IPS DF 19.7 (cell line): Measurements from ENCODE around the gene UTP25.

Experiments used
- DNase-seq: peaks from one replicate; pipeline ENCODE4 v3.0.0-alpha.2; 2013; ENCODE audit warnings: low read depth, low spot score

UTP25 gene

GRCh38 chr1:209805875-209806760 lies 21.7 kb upstream of the UTP25 start, which contains the start of gene IRF6:
IRF6 (minus strand) TSS chr1:209806142; CDS start chr1:209801413, 4,729 bp downstream.
- DNase-seq: peak; percentile 80

GRCh38 chr1:209807509-209807908 lies 20.3 kb upstream of the UTP25 start:
- no peak for DNase-seq

- DNase-seq: no peak
Measured at GRCh38 chr1:209808059-209808581, 19.7 kb upstream of the UTP25 start.

GRCh38 chr1:209809611-209810010 lies 18.2 kb upstream of the UTP25 start:
- no peak for DNase-seq

- DNase-seq: no peak
Measured at GRCh38 chr1:209810783-209811182, 17.0 kb upstream of the UTP25 start.

- no peak for DNase-seq
Measured at GRCh38 chr1:209813902-209814301, 13.9 kb upstream of the UTP25 start.

- DNase-seq: no peak
Measured at GRCh38 chr1:209815490-209815889, 12.3 kb upstream of the UTP25 start.

- DNase-seq: no peak
Measured at GRCh38 chr1:209815931-209816341, 11.8 kb upstream of the UTP25 start.

GRCh38 chr1:209816923-209817322 lies 10.8 kb upstream of the UTP25 start:
- DNase-seq: no peak

- DNase-seq: no peak
Measured at GRCh38 chr1:209817691-209818090, 10.1 kb upstream of the UTP25 start.

GRCh38 chr1:209819058-209819457 lies 8.7 kb upstream of the UTP25 start:
- no peak for DNase-seq

- DNase-seq: no peak
Measured at GRCh38 chr1:209820986-209821385, 6.8 kb upstream of the UTP25 start.

- no peak for DNase-seq
Measured at GRCh38 chr1:209822706-209823105, 5.1 kb upstream of the UTP25 start.

GRCh38 chr1:209823143-209824041 lies 4.4 kb upstream of the UTP25 start:
- DNase-seq: no peak

GRCh38 chr1:209825591-209826434 lies 2.0 kb upstream of the UTP25 start:
- DNase-seq: no peak

GRCh38 chr1:209829716-209830115 lies 1.9 kb downstream of the UTP25 start:
- DNase-seq: no peak

GRCh38 chr1:209830722-209831121 lies 3.0 kb downstream of the UTP25 start:
- no peak for DNase-seq

GRCh38 chr1:209831615-209832014 lies 3.8 kb downstream of the UTP25 start:
- no peak for DNase-seq

GRCh38 chr1:209835782-209836298 lies 8.1 kb downstream of the UTP25 start:
- no peak for DNase-seq

GRCh38 chr1:209837671-209838070 lies 9.9 kb downstream of the UTP25 start:
- no peak for DNase-seq

- no peak for DNase-seq
Measured at GRCh38 chr1:209838537-209838936, 10.8 kb downstream of the UTP25 start.
